ENCODE data around the gene NDUFAF4. TPM values are rescaled to one million over a fixed set of nuclear protein-coding genes. Genes with fewer than 3 reads are reported as not detected.

NDUFAF4 gene
- total and polyA plus RNA-seq, 2 of the 8 experiments (the other 6 are each of a cell fraction or from before 2014, with no cell fraction given): 21.9 to 84.4 TPM

- no peak overlapping the region for H3K27ac ChIP-seq (ENCODE audit: low read depth, low read length)
- no peak overlapping the region for H2BK120ac ChIP-seq (replicated peaks; ENCODE audit: low read depth, low read length)
- no peak overlapping the region for H3K23ac ChIP-seq (ENCODE audit: insufficient read length)
- no peak overlapping the region for H3K14ac ChIP-seq (ENCODE audit: insufficient read length)
- no peaks in the 10 kb centered on the region for H3K4me1 ChIP-seq (replicated peaks in 1 of 4; ENCODE audit: control insufficient read depth in 3 of 4, insufficient read depth in 4 of 4, low read length in 3 of 4)
- no peaks in the 10 kb centered on the region for H3K79me1 ChIP-seq (ENCODE audit: low read depth, low read length)
- H3K18ac ChIP-seq (ENCODE audit: extremely low read depth, low read length): no peak overlapping the region
- H3K4me2 ChIP-seq (ENCODE audit: insufficient read depth in 1 of 2, low read depth in 2 of 2, low read length in 2 of 2): no peak overlapping the region
- no peaks in the 10 kb centered on the region for H3K23me2 ChIP-seq (ENCODE audit: low read depth, low read length)
- no peak overlapping the region for H2BK15ac ChIP-seq (ENCODE audit: low read length)
- H2BK20ac ChIP-seq (ENCODE audit: low read length): no peak overlapping the region
- no peak overlapping the region for H4K91ac ChIP-seq (replicated peaks; ENCODE audit: insufficient read length, low read length)
- no peak overlapping the region for H3K9ac ChIP-seq (replicated peaks in 1 of 4; ENCODE audit: extremely low read depth in 1 of 4, low read depth in 3 of 4, low read length in 3 of 4)
- no peak overlapping the region for H3K4ac ChIP-seq (replicated peaks; ENCODE audit: insufficient read length, low read depth, low read length)
- H4K20me1 ChIP-seq (replicated peaks in 1 of 2; ENCODE audit: control insufficient read depth in 1 of 2, insufficient read depth in 2 of 2, low read length in 2 of 2): no peaks in the 10 kb centered on the region
- no peak overlapping the region for H4K5ac ChIP-seq (ENCODE audit: insufficient read length, low read depth, low read length)
- H3K9me3 ChIP-seq (ENCODE audit: insufficient read depth in 2 of 2, low read depth in 1 of 2, low read length in 1 of 2): no peaks in the 10 kb centered on the region
- FAIRE-seq (no peak), DNase-seq (ENCODE audit: low read depth in 1 of 2, low spot score in 2 of 2) (no peak)
- 58% methylated on average over 3 of the region's 3 CpGs; no CpG with 5 or more reads in 1 of the 2 experiments for WGBS, 2 experiments (ENCODE audit: extremely low coverage in 1 of 2, insufficient coverage in 1 of 2, insufficient read length in 1 of 2, insufficient replicate concordance in 2 of 2, low coverage in 1 of 2, low lambda C conversion rate in 2 of 2, missing lambda C conversion rate in 1 of 2)
- no peak overlapping the region for H4K8ac ChIP-seq (ENCODE audit: extremely low read depth, insufficient read depth, low read length)
- peaks cover 0 to 2% (median 0%) of the 10 kb centered on the region in 4 experiments; a peak in 1 of 7 replicates for H3K27me3 ChIP-seq (replicated peaks in 1 of 4; ENCODE audit: control insufficient read depth in 3 of 4, extremely low read depth in 1 of 4, insufficient read depth in 3 of 4, low read length in 3 of 4)
- no peak overlapping the region for H2AFZ ChIP-seq (ENCODE audit: low read length)
- H2AK5ac ChIP-seq (ENCODE audit: low read depth, low read length): no peak overlapping the region
- H3K4me3 ChIP-seq (ENCODE audit: extremely low read depth in 1 of 4, insufficient read depth in 2 of 4, low read depth in 3 of 4, low read length in 4 of 4): no peak overlapping the region
- ChIA-PET POLR2A (ENCODE audit: partially characterized antibody) (no interaction called here), CTCF (ENCODE audit: partially characterized antibody) (interaction anchor here (1.0 to 4.1 kb wide), 3 partner anchors 14 to 153 kb away, joined by 3 to 28 read pairs (median 3); partner anchors contain the start of gene NDUFAF4)
- H2BK12ac ChIP-seq (ENCODE audit: low read depth, low read length): no peak overlapping the region
- H3K79me2 ChIP-seq (ENCODE audit: control insufficient read depth in 1 of 2, insufficient read depth in 2 of 2, low read length in 2 of 2): no peaks in the 10 kb centered on the region
- no peaks in the 10 kb centered on the region; a peak in 1 of 8 replicates for H3K36me3 ChIP-seq (ENCODE audit: control insufficient read depth in 2 of 4, insufficient read depth in 4 of 4, low read length in 3 of 4)
- no peak overlapping the region for H2BK5ac ChIP-seq (ENCODE audit: low read depth, low read length)
- H3K56ac ChIP-seq (replicated peaks; ENCODE audit: insufficient read length, low read depth, low read length): no peak overlapping the region
- no peak for TF ChIP-seq SIRT6 (IDR thresholded peaks at IDR 0.05; ENCODE audit: low read length)
- TF ChIP-seq PHF8 (conservative IDR thresholded peaks at IDR 0.05; ENCODE audit: low read depth, low read length): no peak
- TF ChIP-seq FOSL1 (IDR thresholded peaks at IDR 0.05; ENCODE audit: insufficient read depth, low read depth, low read length): no peak
- TF ChIP-seq SRF (IDR thresholded peaks at IDR 0.05; ENCODE audit: low read depth, low read length): no peak
- TF ChIP-seq USF2 (IDR thresholded peaks at IDR 0.05; ENCODE audit: low read length): no peak
- TF ChIP-seq MAX (IDR thresholded peaks at IDR 0.05): no peak
- no peak for TF ChIP-seq TCF12 (IDR thresholded peaks at IDR 0.05; ENCODE audit: low read depth, low read length)
- no peak for TF ChIP-seq RXRA (IDR thresholded peaks at IDR 0.05; ENCODE audit: insufficient read depth, low read depth, low read length)
- no peak for TF ChIP-seq BACH1 (IDR thresholded peaks at IDR 0.05; ENCODE audit: low read length)
- TF ChIP-seq SIX5 (IDR thresholded peaks at IDR 0.05; ENCODE audit: low read depth, low read length): no peak
- TF ChIP-seq GTF2F1 (IDR thresholded peaks at IDR 0.05; ENCODE audit: borderline replicate concordance, low read depth, low read length): no peak
- TF ChIP-seq NANOG (IDR thresholded peaks at IDR 0.05; ENCODE audit: insufficient read depth, low read depth, low read length, poor library complexity, severe bottlenecking): no peak
- TF ChIP-seq KDM1A (IDR thresholded peaks at IDR 0.05; ENCODE audit: borderline replicate concordance, low read length): no peak
- no peak for TF ChIP-seq CBX5 (IDR thresholded peaks at IDR 0.05; ENCODE audit: low read depth, low read length)
These were observed 15.9 kb upstream of the NDUFAF4 start for GRCh38 chr6:96913621-96914020.

Data from H1 (cell line).